Type B pancreatic cell (in vitro differentiated cells): ENCODE results near the gene ZSWIM7. TPM values are rescaled to one million over a fixed set of nuclear protein-coding genes. Genes with fewer than 3 reads are reported as not detected.
A peak's percentile ranks its signal among the peaks of the same experiment; 100 is the strongest.

ENCODE experiments used
- DNase-seq: peaks from one replicate; pipeline ENCODE4 v3.0.0; 2021; ENCODE audit warnings: mixed read lengths; ENCODE audit not compliant: unreplicated experiment; ENCODE audit errors: extremely low spot score
- H3K27ac Mint-ChIP-seq: 2 replicates; pipeline ENCODE4 v1.8.0; 2021; ENCODE audit warnings: mild to moderate bottlenecking, mixed read lengths
- H3K27me3 Mint-ChIP-seq: 2 replicates; pipeline ENCODE4 v1.8.0; 2021; ENCODE audit warnings: mixed read lengths
- H3K36me3 Mint-ChIP-seq: 2 replicates; pipeline ENCODE4 v1.8.0; 2021; ENCODE audit warnings: mixed read lengths
- H3K4me1 Mint-ChIP-seq: one replicate; pipeline ENCODE4 v1.8.0; 2021; ENCODE audit warnings: mixed read lengths; ENCODE audit not compliant: unreplicated experiment
- H3K4me3 Mint-ChIP-seq: 2 replicates; pipeline ENCODE4 v1.8.0; 2021; ENCODE audit warnings: mild to moderate bottlenecking, mixed read lengths
- H3K9me3 Mint-ChIP-seq: 2 replicates; pipeline ENCODE4 v1.8.0; 2021; ENCODE audit warnings: mixed read lengths
- CTCF ChIP-seq: fragments of 200-600 bp; sonication (generic); conservative IDR thresholded peaks from 2 replicates; pipeline ENCODE4 v1.5.0; 2021; ENCODE audit warnings: antibody characterized with exemption, mild to moderate bottlenecking
- total RNA-seq: library from RNA; stranded (reverse); gene quantifications from 2 replicates; pipeline ENCODE4 v1.2.1, GENCODE V29; 2021; ENCODE audit warnings: low replicate concordance

The ZSWIM7 gene
- total RNA-seq, 1 donor from 2014 or later = 26.4 TPM

- no peak for TF ChIP-seq CTCF
- Mint-ChIP-seq H3K4me1 (peaks cover 11% of the 10 kb centered on the region), H3K9me3 (no peaks in the 10 kb centered on the region), H3K27me3 (peaks cover 29% of the 10 kb centered on the region), H3K27ac (no peak overlapping the region), H3K36me3 (no peaks in the 10 kb centered on the region), H3K4me3 (no peak overlapping the region)
- DNase-seq = no peak
Observed at GRCh38 chr17:15947976-15948752, 51.3 kb downstream of the ZSWIM7 start.

GRCh38 chr17:15947271-15947670 is 52.2 kb downstream of the ZSWIM7 start:
- H3K27ac Mint-ChIP-seq = peak overlapping the region; percentile 58
- no peak for DNase-seq
- no peaks in the 10 kb centered on the region for H3K36me3 Mint-ChIP-seq
- no peaks in the 10 kb centered on the region for H3K9me3 Mint-ChIP-seq
- TF ChIP-seq CTCF = no peak
- H3K4me3 Mint-ChIP-seq = peak overlapping the region; percentile 84
- H3K4me1 Mint-ChIP-seq = peaks cover 6% of the 10 kb centered on the region
- H3K27me3 Mint-ChIP-seq = peaks cover 34% of the 10 kb centered on the region

- Mint-ChIP-seq H3K4me3 (peak overlapping the region; percentile 84), H3K4me1 (peaks cover 6% of the 10 kb centered on the region), H3K27ac (no peak overlapping the region), H3K27me3 (peaks cover 34% of the 10 kb centered on the region), H3K36me3 (no peaks in the 10 kb centered on the region), H3K9me3 (no peaks in the 10 kb centered on the region)
- no peak for TF ChIP-seq CTCF
- DNase-seq = no peak
Observed at GRCh38 chr17:15946611-15947120, 52.8 kb downstream of the ZSWIM7 start.

- Mint-ChIP-seq H3K4me1 (peaks cover 6% of the 10 kb centered on the region), H3K9me3 (no peaks in the 10 kb centered on the region), H3K36me3 (no peaks in the 10 kb centered on the region), H3K27me3 (peaks cover 39% of the 10 kb centered on the region), H3K27ac (no peak overlapping the region), H3K4me3 (peak overlapping the region; percentile 86)
- no peak for TF ChIP-seq CTCF
- DNase-seq = no peak
Observed at GRCh38 chr17:15945527-15946191, 53.8 kb downstream of the ZSWIM7 start.

- Mint-ChIP-seq H3K27me3 (peaks cover 43% of the 10 kb centered on the region), H3K36me3 (no peaks in the 10 kb centered on the region), H3K9me3 (no peaks in the 10 kb centered on the region), H3K27ac (peak within 1 kb of the TSS; percentile 51), H3K4me3 (peak within 1 kb of the TSS; percentile 89), H3K4me1 (peaks cover 6% of the 10 kb centered on the region)
- DNase-seq = peak; percentile 80
- TF ChIP-seq CTCF = peak; percentile 70
Observed at GRCh38 chr17:15944759-15945526, 54.6 kb downstream of the ZSWIM7 start, which contains the start of gene ADORA2B. Gene ADORA2B, plus strand, starts transcription at chr17:15945130. Its CDS starts 119 bp downstream, at chr17:15945249.
